Activated CD4-positive, alpha-beta memory T cell treated with anti-CD3 and anti-CD28 coated beads for 36 hours (primary cell): ENCODE results near the gene HOXC5. TPM values are rescaled to one million over a fixed set of nuclear protein-coding genes. Genes with fewer than 3 reads are reported as not detected.
A peak's percentile ranks its signal among the peaks of the same experiment; 100 is the strongest.

ENCODE experiments used
- CTCF ChIA-PET: fragments of 350-600 bp; sonication (Branson Sonifier 250); formaldehyde crosslinking; loops from one replicate; lab custom pipeline; 2021; ENCODE audit warnings: antibody characterized with exemption, inconsistent platforms; lab: Charles Lee
- POLR2A ChIA-PET: fragments of 350-600 bp; sonication (Branson Sonifier 250); formaldehyde crosslinking; loops from one replicate; lab custom pipeline; 2021; ENCODE audit warnings: antibody characterized with exemption; lab: Charles Lee
- DNase-seq: peaks from one replicate; pipeline ENCODE4 v3.0.0-alpha.2; 2020
- H3K27ac Mint-ChIP-seq: one replicate; pipeline ENCODE4 v1.8.0; 2021; ENCODE audit warnings: mixed read lengths
- H3K27me3 Mint-ChIP-seq: one replicate; pipeline ENCODE4 v1.8.0; 2021; ENCODE audit warnings: mixed read lengths
- H3K36me3 Mint-ChIP-seq: one replicate; pipeline ENCODE4 v1.8.0; 2021; ENCODE audit warnings: mixed read lengths
- H3K4me1 Mint-ChIP-seq: one replicate; pipeline ENCODE4 v1.8.0; 2021; ENCODE audit warnings: low read depth, mixed read lengths
- H3K4me3 Mint-ChIP-seq: one replicate; pipeline ENCODE4 v1.8.0; 2021; ENCODE audit warnings: mild to moderate bottlenecking, mixed read lengths
- H3K9me3 Mint-ChIP-seq: one replicate; pipeline ENCODE4 v1.8.0; 2021; ENCODE audit warnings: mixed read lengths
- intact Hi-C: fragments of 100-400 bp; cut with micrococcal nuclease; formaldehyde crosslinking; loops from one replicate; pipeline ENCODE4 v1.15.1; 2023
- total RNA-seq, 2 experiments: library from RNA; stranded (reverse); gene quantifications; one replicate each; pipeline ENCODE4 v1.2.3, GENCODE V29; 2021

Gene HOXC5
- total RNA-seq, 2 experiments from 2014 or later = not detected

DNA sequence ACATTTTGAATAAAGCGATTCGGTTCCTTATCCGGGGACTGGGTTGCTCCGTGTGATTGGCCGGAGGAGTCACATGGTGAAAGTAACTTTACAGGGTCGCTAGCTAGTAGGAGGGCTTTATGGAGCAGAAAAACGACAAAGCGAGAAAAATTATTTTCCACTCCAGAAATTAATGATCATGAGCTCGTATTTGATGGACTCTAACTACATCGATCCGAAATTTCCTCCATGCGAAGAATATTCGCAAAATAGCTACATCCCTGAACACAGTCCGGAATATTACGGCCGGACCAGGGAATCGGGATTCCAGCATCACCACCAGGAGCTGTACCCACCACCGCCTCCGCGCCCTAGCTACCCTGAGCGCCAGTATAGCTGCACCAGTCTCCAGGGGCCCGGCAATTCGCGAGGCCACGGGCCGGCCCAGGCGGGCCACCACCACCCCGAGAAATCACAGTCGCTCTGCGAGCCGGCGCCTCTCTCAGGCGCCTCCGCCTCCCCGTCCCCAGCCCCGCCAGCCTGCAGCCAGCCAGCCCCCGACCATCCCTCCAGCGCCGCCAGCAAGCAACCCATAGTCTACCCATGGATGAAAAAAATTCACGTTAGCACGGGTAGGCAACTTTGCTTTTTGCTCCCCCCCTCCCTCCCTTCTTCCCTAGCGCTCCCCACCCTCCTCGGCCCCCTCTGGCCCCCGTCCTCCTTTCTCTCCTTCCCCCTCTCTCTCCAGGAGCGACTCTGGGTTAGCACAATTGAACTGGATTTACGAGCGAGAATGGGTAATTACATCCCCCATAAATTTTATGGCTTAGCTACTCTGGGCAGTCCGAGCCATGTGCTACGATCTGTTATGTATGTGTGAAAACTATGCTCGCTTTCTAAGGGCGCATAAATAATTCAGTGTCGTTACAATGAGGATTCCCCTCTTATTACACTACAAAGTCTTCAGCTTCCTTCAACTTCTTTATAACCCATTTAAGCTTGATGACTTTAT, 21.2 kb downstream of the HOXC5 start, which contains the start of gene HOXC4:
Gene HOXC4 (plus strand): TSS at position 85 of the 991 bp plus-strand sequence. CDS start 88 bp downstream, at position 173.
- Mint-ChIP-seq H3K4me1 (peaks cover 28% of the 10 kb centered on the region), H3K36me3 (no peaks in the 10 kb centered on the region), H3K27me3 (peaks cover 78% of the 10 kb centered on the region), H3K4me3 (peak within 1 kb of the TSS; percentile 33), H3K9me3 (no peaks in the 10 kb centered on the region), H3K27ac (no peak within 1 kb of the TSS)
- POLR2A ChIA-PET = no interaction called here
- CTCF ChIA-PET = interaction anchor here (0.6 to 4.0 kb wide), 7 partner anchors 21 to 166 kb away, joined by 3 to 18 read pairs (median 4); partner anchors contain the start of gene HOXC5
- DNase-seq = no peak
- intact Hi-C loops = loop anchor here (5.0 kb wide), 2 partner anchors 62 to 102 kb away; partner anchors contain the start of gene HOXC12

- peaks cover 28% of the 10 kb centered on the region for H3K4me1 Mint-ChIP-seq
- ChIA-PET POLR2A (no interaction called here), CTCF (interaction anchor here (1.3 to 2.1 kb wide), 3 partner anchors 22 to 153 kb away, joined by 3 to 7 read pairs (median 4); no protein-coding TSS in a partner anchor)
- H3K27me3 Mint-ChIP-seq = peaks cover 79% of the 10 kb centered on the region
- intact Hi-C loops = loop anchor here (5.0 kb wide), 2 partner anchors 62 to 102 kb away; partner anchors contain the start of gene HOXC12
- no peak for DNase-seq
- H3K36me3 Mint-ChIP-seq = no peaks in the 10 kb centered on the region
- H3K27ac Mint-ChIP-seq = no peak overlapping the region
- H3K4me3 Mint-ChIP-seq = no peak overlapping the region
- H3K9me3 Mint-ChIP-seq = no peaks in the 10 kb centered on the region
These were observed 21.9 kb downstream of the HOXC5 start for GRCh38 chr12:54054742-54055194.

DNA sequence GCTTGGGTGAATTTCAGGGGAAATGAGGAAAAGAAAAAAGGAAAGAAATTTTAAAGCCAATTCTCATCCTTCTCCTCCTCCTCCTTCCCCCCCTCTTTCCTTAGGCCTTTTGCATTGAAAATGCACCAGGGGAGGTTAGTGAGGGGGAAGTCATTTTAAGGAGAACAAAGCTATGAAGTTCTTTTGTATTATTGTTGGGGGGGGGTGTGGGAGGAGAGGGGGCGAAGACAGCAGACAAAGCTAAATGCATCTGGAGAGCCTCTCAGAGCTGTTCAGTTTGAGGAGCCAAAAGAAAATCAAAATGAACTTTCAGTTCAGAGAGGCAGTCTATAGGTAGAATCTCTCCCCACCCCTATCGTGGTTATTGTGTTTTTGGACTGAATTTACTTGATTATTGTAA, 22.7 kb downstream of the HOXC5 start:
- Mint-ChIP-seq H3K27me3 (peaks cover 77% of the 10 kb centered on the region), H3K4me1 (peaks cover 24% of the 10 kb centered on the region), H3K27ac (no peak overlapping the region), H3K4me3 (no peak overlapping the region), H3K9me3 (no peaks in the 10 kb centered on the region), H3K36me3 (no peaks in the 10 kb centered on the region)
- ChIA-PET CTCF (interaction anchor here (0.6 to 2.1 kb wide), 3 partner anchors 12 to 152 kb away, joined by 3 to 7 read pairs (median 3); no protein-coding TSS in a partner anchor), POLR2A (no interaction called here)
- intact Hi-C loops = no loop called here
- DNase-seq = no peak

GRCh38 chr12:54056110-54056509, 23.3 kb downstream of the HOXC5 start:
- Mint-ChIP-seq H3K9me3 (no peaks in the 10 kb centered on the region), H3K27ac (no peak overlapping the region), H3K27me3 (peaks cover 78% of the 10 kb centered on the region), H3K4me1 (peaks cover 24% of the 10 kb centered on the region), H3K36me3 (no peaks in the 10 kb centered on the region), H3K4me3 (no peak overlapping the region)
- POLR2A ChIA-PET = no interaction called here
- DNase-seq = no peak
- CTCF ChIA-PET = interaction anchor here (1.3 kb wide), 1 partner anchor 24 kb away, joined by 3 read pairs; no protein-coding TSS in a partner anchor
- intact Hi-C loops = no loop called here

GRCh38 chr12:54058128-54058768, 25.4 kb downstream of the HOXC5 start:
- ChIA-PET POLR2A (no interaction called here), CTCF (interaction anchor here (1.2 kb wide), 1 partner anchor 143 kb away, joined by 3 read pairs; no protein-coding TSS in a partner anchor)
- H3K27ac Mint-ChIP-seq = no peak overlapping the region
- no peaks in the 10 kb centered on the region for H3K36me3 Mint-ChIP-seq
- H3K27me3 Mint-ChIP-seq = peaks cover 77% of the 10 kb centered on the region
- DNase-seq = no peak
- H3K4me3 Mint-ChIP-seq = no peak overlapping the region
- no peaks in the 10 kb centered on the region for H3K9me3 Mint-ChIP-seq
- H3K4me1 Mint-ChIP-seq = peaks cover 9% of the 10 kb centered on the region
- intact Hi-C loops = no loop called here

- POLR2A ChIA-PET = no interaction called here
- no peaks in the 10 kb centered on the region for H3K36me3 Mint-ChIP-seq
- CTCF ChIA-PET = interaction anchor here (1.1 kb wide), 1 partner anchor 129 kb away, joined by 4 read pairs; the partner anchor contains the start of gene SMUG1
- intact Hi-C loops = no loop called here
- H3K27me3 Mint-ChIP-seq = peaks cover 65% of the 10 kb centered on the region
- H3K4me3 Mint-ChIP-seq = no peak overlapping the region
- DNase-seq = no peak
- H3K9me3 Mint-ChIP-seq = no peaks in the 10 kb centered on the region
- H3K4me1 Mint-ChIP-seq = peaks cover under 1% of the 10 kb centered on the region
- H3K27ac Mint-ChIP-seq = no peak overlapping the region
These were observed 26.8 kb downstream of the HOXC5 start for GRCh38 chr12:54059668-54060067.

- DNase-seq = no peak
- Mint-ChIP-seq H3K27ac (no peak overlapping the region), H3K4me3 (no peak overlapping the region), H3K36me3 (no peaks in the 10 kb centered on the region), H3K9me3 (no peaks in the 10 kb centered on the region), H3K4me1 (no peaks in the 10 kb centered on the region), H3K27me3 (peaks cover 61% of the 10 kb centered on the region)
- CTCF ChIA-PET = interaction anchor here (1.1 kb wide), 1 partner anchor 129 kb away, joined by 4 read pairs; the partner anchor contains the start of gene SMUG1
- intact Hi-C loops = no loop called here
- POLR2A ChIA-PET = no interaction called here
These were observed 27.5 kb downstream of the HOXC5 start for GRCh38 chr12:54060174-54060974.

DNA sequence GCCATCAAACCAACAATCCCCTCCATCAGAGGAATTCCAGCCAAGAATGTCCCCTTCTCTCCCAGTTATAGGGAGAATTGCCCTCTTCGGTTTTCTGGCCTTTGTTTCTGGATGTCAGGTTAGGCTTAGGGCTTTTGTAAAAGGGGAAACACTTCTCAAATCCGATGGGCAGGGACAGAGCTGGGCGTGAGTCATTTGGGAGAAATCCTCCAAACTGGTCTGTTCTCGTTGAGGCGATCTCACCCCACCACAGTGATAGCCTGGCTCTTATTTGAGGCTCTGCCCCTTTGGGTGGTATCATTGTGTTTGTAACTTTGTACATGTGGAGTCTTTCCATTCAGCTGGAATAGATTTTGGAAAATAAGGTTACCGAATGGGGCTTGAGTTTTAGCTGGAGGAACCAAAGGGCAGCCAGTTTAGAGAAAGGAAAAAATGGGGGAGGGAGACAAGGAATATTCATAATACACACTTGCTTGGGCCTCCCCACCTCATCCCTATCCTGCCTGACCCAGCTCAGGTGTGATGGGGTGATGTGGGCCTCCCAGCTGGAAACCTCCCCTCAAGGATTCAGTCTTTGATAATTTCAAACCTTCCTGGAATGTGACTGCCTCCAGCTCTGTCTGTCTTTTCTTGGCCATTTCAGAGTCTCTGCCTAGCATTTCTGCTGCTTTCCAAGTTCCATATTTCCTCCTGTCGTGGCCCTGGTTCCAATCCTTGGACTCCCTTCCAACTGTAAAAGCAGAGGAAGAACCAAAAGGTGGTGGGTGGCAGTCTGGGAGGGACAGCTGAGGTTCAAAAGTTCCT, 28.3 kb downstream of the HOXC5 start:
- H3K4me1 Mint-ChIP-seq = no peaks in the 10 kb centered on the region
- peaks cover 61% of the 10 kb centered on the region for H3K27me3 Mint-ChIP-seq
- intact Hi-C loops = no loop called here
- no peaks in the 10 kb centered on the region for H3K9me3 Mint-ChIP-seq
- no peaks in the 10 kb centered on the region for H3K36me3 Mint-ChIP-seq
- H3K4me3 Mint-ChIP-seq = no peak overlapping the region
- DNase-seq = no peak
- ChIA-PET POLR2A (no interaction called here), CTCF (no interaction called here)
- no peak overlapping the region for H3K27ac Mint-ChIP-seq

GRCh38 chr12:54065677-54066076, 32.8 kb downstream of the HOXC5 start:
- H3K36me3 Mint-ChIP-seq = no peaks in the 10 kb centered on the region
- H3K27me3 Mint-ChIP-seq = peaks cover 30% of the 10 kb centered on the region
- ChIA-PET POLR2A (no interaction called here), CTCF (interaction anchor here (1.3 kb wide), 1 partner anchor 136 kb away, joined by 6 read pairs; no protein-coding TSS in a partner anchor)
- no peak overlapping the region for H3K4me3 Mint-ChIP-seq
- intact Hi-C loops = no loop called here
- H3K4me1 Mint-ChIP-seq = no peaks in the 10 kb centered on the region
- no peak overlapping the region for H3K27ac Mint-ChIP-seq
- DNase-seq = no peak
- no peaks in the 10 kb centered on the region for H3K9me3 Mint-ChIP-seq

GRCh38 chr12:54066408-54066807, 33.6 kb downstream of the HOXC5 start:
- intact Hi-C loops = no loop called here
- no peak for DNase-seq
- H3K27me3 Mint-ChIP-seq = peaks cover 24% of the 10 kb centered on the region
- H3K4me1 Mint-ChIP-seq = no peaks in the 10 kb centered on the region
- no peak overlapping the region for H3K27ac Mint-ChIP-seq
- CTCF ChIA-PET = interaction anchor here (1.3 kb wide), 1 partner anchor 135 kb away, joined by 6 read pairs; no protein-coding TSS in a partner anchor
- POLR2A ChIA-PET = no interaction called here
- no peaks in the 10 kb centered on the region for H3K36me3 Mint-ChIP-seq
- no peaks in the 10 kb centered on the region for H3K9me3 Mint-ChIP-seq
- no peak overlapping the region for H3K4me3 Mint-ChIP-seq
